GM18870 (cell line): ENCODE data around the gene CCZ1.
"Not testable (repeated sequence)": the region's sequence is repeated elsewhere in the genome, so short reads cannot be mapped to it uniquely, and the experiment has no call there.

Experiments used
- ATAC-seq: cut with Tn5 transposase; IDR thresholded peaks from one replicate; pipeline ENCODE4 v1.9.1; 2021; ENCODE audit warnings: moderate library complexity; ENCODE audit not compliant: unreplicated experiment

The CCZ1 gene

GRCh38 chr7:5898480-5899224 lies at the start of gene CCZ1:
TSS of gene CCZ1 (plus strand) at chr7:5898733. CDS start at chr7:5898800, 67 bp downstream.
- ATAC-seq, result peak; percentile 73

DNA sequence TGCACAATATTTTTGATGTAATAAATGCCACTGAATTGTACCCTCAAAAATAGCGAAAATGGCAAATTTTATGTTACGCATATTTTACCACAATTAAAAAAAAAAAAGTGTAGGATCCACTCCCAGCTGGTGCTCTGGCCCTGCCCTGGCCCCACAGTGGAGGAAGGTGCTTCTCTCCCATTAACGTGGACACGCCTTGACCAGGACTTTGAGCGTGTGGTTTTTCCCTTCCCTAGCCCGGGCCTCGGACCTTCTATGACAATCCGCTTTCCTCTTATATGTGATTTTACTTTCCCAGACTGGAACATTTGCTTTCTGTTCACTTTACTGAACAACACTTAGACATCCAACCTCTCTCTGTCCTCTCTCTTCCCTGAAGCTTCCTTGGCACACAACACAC lies 47.6 kb upstream of the CCZ1 start:
- ATAC-seq, result no peak

- ATAC-seq, result no peak
Measured at GRCh38 chr7:5854738-5855137, 43.8 kb upstream of the CCZ1 start.

GRCh38 chr7:5857041-5857575 lies 41.4 kb upstream of the CCZ1 start:
- ATAC-seq, result not testable (repeated sequence)

GRCh38 chr7:5858494-5858893 lies 40.0 kb upstream of the CCZ1 start:
- ATAC-seq, result not testable (repeated sequence)

DNA sequence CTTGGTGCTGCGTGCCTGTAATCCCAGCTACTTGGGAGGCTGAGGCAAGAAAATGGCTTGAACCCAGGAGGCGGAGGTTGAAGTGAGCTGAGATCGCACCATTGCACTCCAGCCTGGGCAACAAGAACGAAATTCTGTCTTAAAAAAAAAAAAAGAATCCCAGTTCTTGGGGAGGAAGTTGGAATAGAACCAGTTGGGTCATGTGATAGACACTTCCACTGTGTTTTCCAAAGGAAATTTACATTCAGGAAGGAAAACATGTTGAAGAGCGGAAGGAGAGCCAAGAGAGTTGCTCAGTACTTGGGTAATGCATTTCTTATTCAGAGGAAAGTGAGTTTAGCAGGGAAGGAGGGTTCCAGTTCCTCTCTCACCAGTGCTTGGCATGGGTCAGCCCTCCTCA lies 37.3 kb upstream of the CCZ1 start:
- ATAC-seq, result not testable (repeated sequence)

DNA sequence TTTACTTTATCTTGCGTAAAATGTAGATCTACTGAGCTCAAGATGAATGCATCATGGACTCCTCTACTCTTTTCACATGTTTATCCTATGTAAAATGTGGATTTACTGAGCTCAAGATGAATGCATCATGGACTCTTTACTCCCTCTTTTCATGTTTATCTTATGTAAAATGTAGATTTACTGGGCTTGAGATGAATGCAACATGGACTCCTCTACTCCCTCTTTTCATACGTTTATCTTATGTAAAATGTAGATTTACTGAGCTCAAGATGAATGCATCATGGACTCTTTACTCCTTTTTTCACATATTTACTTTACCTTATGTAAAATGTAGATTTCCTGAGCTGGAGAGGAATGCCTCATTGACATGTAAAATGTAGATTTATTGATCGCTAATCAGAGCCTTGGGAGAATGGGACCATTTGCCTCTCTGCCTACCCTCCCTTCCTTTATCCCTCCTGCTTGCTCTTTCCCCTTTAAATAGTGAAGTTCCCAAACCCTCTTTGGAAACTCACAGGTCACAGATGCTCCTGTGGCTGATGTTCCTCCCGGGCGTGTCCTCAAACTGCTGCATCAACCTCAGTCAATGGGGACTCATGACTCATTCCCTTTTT lies 35.7 kb upstream of the CCZ1 start:
- ATAC-seq, result not testable (repeated sequence)

DNA sequence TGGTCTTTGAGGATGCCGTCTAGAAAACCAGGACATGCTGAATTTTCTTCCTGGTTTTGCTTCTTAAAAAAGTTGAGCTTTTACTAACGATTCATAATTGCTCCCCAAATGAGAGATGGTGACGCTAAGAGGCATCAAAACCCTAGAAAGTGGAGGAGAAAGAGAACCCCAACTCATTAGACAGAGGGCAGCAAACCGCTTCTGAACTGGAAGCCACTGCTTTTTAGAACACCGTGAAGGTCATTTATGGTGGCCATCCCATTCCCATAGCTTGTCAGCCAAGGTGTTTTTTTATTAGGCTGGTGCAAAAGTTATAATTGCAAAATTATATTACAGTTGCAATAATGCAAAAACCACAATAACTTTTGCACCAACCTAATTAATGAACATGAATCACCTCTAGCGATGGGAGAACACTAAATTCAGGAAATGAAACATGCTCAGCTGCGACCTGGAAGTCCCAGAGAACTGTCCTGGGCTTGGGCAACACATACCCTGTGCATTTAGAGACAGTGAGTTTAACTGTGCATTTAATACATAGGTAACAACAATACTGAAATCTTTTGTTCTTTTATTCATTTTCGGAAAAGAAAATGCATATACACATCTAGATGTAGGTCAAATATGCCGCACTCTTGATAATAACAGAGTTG lies 33.1 kb upstream of the CCZ1 start:
- ATAC-seq, result not testable (repeated sequence)

- ATAC-seq, result no peak
Measured at GRCh38 chr7:5867060-5867459, 31.5 kb upstream of the CCZ1 start.

GRCh38 chr7:5868928-5869341 lies 29.6 kb upstream of the CCZ1 start:
- ATAC-seq, result not testable (repeated sequence)

- ATAC-seq, result no peak
Measured at GRCh38 chr7:5869691-5870090, 28.8 kb upstream of the CCZ1 start.

DNA sequence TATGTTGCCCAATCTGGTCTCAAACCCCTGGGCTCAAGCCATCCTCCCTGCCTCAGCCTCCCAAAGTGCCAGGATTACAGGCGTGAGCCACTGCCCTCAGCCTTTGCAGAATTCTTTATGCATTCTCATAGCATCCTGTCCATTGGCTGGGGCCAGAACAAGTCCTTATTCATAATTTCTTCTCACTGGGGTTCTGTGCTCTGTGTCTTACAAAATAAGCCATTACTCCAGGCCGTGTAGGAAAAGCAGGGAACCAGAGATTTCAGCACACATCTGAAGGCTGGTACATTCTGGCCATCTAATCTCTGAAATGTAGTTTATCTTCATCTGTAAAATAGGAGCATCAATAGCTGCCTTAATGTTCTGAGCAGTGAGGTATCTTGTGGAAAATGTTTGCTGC lies 28.2 kb upstream of the CCZ1 start:
- no peak for ATAC-seq

GRCh38 chr7:5872326-5872725 lies 26.2 kb upstream of the CCZ1 start:
- no peak for ATAC-seq

GRCh38 chr7:5879591-5879990 lies 18.9 kb upstream of the CCZ1 start:
- ATAC-seq, result not testable (repeated sequence)

GRCh38 chr7:5880106-5880505 lies 18.4 kb upstream of the CCZ1 start:
- ATAC-seq, result not testable (repeated sequence)

GRCh38 chr7:5884431-5884830 lies 14.1 kb upstream of the CCZ1 start:
- ATAC-seq, result not testable (repeated sequence)

DNA sequence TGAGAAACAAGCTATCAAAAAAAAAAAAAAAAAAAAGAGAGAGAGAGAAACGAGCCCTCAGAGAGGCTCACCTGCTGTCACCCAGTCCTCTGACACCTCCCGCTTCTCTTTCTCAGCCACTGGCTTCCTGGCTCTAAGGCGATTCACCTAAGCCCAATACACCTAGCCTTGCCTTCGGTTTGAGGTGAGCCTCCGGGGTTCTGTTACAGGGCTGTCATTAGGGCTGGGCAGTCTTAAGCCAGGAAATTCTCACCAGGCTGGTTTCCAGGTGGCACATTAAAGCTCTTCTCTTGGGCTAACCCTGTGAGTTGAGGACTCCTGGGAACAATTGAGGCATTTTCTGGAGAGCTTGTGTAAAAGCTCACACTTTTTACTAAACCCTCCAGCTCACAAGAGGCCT lies 10.5 kb upstream of the CCZ1 start:
- not testable (repeated sequence) for ATAC-seq

GRCh38 chr7:5890244-5890643 lies 8.3 kb upstream of the CCZ1 start:
- not testable (repeated sequence) for ATAC-seq

DNA sequence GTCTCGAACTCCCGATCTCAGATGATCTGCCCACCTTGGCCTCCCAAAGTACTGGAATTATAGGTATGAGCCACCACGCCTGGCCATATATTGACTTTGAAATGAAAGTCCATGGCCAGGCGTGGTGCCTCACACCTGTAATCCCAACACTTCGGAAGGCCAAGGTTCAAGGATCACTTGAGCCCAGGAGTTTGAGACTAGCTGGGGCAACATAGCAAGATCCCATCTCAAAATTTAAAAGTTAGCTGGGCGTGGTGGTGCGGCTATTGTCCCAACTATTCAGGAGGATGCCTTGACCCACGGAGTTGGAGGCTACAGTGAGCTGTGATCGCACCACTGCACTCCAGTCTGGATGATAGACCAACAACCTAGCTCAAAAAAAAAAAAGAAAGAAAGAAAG lies 6.0 kb upstream of the CCZ1 start:
- ATAC-seq, result no peak

DNA sequence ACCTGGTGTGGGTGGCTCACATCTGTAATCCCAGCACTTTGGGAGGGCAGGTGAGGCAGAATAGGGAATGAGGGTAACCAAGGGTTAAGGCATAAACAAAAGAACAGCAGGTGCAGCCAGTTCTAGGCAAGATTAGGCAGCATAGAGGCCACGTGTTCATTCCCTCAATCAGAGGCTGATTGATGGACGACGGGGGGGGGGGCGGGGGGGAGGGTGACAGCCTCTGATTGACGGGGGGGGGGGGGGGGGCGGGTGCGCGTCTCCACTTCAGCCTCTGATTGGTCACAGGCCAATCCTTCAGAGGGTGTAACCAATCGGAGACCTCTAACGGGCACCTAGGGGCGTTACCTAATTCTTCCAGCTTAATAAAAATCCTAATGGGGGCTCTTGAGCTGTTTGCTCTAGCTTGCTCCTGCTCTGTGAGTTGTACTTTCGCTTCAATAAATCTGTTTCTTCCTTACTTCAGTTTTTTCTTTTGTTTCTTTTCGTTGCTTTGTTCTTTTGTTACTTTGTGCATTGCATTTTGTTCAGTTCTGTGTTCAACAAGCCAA lies 1.1 kb upstream of the CCZ1 start:
- ATAC-seq, result not testable (repeated sequence)

- not testable (repeated sequence) for ATAC-seq
Measured at GRCh38 chr7:5903002-5903401, 4.5 kb downstream of the CCZ1 start.
